Astrocyte of the spinal cord (primary cell): ENCODE data around the gene FAM161B.
A peak's percentile ranks its signal among the peaks of the same experiment; 100 is the strongest.

Experiments
- DNase-seq: peaks from one replicate; pipeline ENCODE4 v3.0.0; 2011; ENCODE audit warnings: low read depth, low spot score
- H3K4me3 ChIP-seq: 2 replicates; pipeline ENCODE4 v1.5.1; 2011; ENCODE audit warnings: low read depth, mild to moderate bottlenecking, low read length, moderate library complexity
- in situ Hi-C: cut with HindIII; loops from 2 replicates; pipeline ENCODE4 v1.10.0; 2017; ENCODE audit warnings: low sequenced_read_pairs
- TF ChIP-seq, protein P1 (sequence below): IDR thresholded peaks from 2 replicates; pipeline ENCODE4 v1.5.1; 2012; ENCODE audit warnings: low read depth, mild to moderate bottlenecking, low read length, inconsistent platforms

The FAM161B gene

DNA sequence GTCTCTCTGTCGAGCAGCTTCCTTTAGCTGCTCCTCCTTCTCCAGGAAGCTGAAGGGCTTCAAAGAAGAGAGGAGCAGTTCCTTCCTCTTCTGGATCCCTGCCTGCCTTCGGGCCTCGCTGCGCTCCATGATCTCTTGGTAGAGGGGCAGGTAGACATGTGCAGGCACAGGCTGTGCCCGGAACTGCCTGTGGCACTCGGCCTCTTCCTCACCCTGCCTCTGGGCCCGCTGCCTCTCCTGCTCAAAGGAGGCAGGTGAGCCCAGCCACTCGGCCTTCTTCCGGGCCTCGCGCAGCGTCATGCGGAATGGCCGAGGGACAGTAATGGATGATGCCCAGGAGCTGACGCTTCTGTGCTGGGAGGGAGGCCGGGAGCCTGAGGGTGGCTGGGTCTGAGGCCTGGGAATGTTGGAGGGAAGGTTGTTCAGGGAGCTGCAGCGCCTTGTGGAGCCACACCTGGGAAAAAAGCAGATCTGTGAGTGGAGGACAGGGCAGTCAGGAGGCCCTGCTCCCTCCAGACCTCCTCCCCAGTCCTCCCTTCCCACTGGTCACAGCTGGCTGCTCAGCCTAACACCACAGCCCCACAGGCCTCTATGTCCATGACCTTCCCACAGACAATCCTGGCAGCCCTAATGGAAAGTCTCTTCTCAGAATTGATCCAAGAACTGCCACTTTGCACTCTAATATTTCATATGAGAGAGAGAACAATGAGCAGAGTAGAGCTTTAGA lies 5.3 kb downstream of the FAM161B start:
- TF ChIP-seq, protein P1, sequence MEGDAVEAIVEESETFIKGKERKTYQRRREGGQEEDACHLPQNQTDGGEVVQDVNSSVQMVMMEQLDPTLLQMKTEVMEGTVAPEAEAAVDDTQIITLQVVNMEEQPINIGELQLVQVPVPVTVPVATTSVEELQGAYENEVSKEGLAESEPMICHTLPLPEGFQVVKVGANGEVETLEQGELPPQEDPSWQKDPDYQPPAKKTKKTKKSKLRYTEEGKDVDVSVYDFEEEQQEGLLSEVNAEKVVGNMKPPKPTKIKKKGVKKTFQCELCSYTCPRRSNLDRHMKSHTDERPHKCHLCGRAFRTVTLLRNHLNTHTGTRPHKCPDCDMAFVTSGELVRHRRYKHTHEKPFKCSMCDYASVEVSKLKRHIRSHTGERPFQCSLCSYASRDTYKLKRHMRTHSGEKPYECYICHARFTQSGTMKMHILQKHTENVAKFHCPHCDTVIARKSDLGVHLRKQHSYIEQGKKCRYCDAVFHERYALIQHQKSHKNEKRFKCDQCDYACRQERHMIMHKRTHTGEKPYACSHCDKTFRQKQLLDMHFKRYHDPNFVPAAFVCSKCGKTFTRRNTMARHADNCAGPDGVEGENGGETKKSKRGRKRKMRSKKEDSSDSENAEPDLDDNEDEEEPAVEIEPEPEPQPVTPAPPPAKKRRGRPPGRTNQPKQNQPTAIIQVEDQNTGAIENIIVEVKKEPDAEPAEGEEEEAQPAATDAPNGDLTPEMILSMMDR = no peak
- in situ Hi-C loops = no loop called here
- no peak overlapping the region for H3K4me3 ChIP-seq
- no peak for DNase-seq

DNA sequence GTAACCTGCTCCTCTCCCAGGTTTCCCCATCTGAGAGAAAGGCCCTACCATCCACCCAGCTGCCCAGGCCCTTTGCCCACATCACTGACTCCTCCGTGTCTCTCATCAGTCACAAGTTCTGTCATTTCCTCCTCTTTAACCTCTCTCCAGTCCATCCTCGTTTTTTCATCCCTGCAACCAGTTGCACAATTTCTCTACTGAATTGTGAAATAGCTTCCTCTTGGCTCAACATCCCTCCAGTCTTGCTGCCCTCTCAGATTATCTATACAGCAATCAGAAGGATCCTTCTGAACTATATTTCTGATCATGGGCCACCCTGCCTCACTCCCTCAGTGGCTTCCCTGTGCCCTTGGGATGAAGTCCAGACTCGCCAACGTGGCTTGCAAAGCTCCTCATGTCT lies 6.8 kb downstream of the FAM161B start:
- in situ Hi-C loops = no loop called here
- TF ChIP-seq, protein P1 = no peak
- DNase-seq = peak; percentile 16

DNA sequence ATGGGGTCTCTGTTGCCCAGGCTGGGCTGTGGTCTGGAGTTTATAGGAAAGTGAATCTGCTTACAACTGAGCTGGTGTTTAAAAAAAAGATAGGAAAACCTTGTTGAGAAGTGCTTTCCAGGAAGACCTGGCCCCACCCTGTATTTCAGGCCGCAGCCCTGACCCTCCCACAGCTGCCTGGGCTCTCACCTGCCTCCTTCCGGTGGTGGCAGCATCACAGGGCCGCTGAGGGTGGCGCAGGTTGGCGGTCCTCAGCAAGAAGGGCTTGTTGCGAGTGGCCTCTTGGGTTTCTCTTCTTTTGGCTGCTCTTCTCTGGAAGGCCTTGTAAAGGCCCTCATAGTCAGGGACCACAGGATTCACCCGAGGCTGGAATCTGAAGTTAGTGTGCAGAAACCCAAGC lies 7.7 kb downstream of the FAM161B start:
- no peak overlapping the region for H3K4me3 ChIP-seq
- in situ Hi-C loops = no loop called here
- DNase-seq = no peak
- TF ChIP-seq, protein P1 = no peak

More for the DNA sequence above, 6.8 kb downstream of the FAM161B start:
- no peak overlapping the region for H3K4me3 ChIP-seq

DNA sequence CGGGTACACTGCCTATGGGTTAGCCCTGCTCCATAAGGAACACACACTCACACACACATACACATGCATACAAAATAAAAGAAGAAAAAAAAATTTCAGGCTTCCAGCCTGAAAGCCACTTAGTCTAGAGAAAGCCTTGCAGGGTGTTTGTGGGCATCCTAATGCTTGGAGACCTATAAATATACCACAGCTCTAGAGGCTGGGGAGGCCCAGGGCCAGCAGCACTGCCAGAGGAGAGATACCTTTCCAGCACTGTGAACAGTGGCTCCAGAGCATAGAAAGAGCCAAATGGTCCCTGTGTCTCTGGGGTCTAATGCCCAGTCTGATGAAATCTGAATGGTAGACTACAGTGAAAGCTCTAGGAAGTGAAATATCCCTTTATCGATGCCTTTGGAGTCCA lies 12.9 kb downstream of the FAM161B start:
- in situ Hi-C loops = no loop called here

DNA sequence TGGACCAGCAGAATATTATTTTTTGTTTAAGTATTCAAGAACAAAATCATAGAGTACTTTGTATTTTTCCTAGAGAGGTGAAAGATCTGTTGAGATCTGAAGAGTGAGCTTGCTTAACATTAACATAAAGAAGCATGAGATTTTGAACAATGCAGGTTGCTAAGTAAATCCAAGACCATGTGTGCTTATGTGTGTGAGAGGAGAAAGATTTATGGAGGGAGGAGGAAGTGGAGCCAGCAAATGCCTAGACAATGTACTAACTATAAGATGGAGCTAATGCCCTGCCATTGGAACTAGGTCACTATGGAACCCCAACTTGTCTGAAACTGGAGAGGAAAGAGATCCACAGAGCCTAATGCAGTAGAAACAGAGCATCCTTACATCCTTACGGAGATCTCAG lies 13.3 kb downstream of the FAM161B start:
- in situ Hi-C loops = no loop called here
- TF ChIP-seq, protein P1 = no peak
- no peak for DNase-seq

More for the DNA sequence above, 12.9 kb downstream of the FAM161B start:
- H3K4me3 ChIP-seq = no peak overlapping the region
- TF ChIP-seq, protein P1 = no peak
- no peak for DNase-seq

DNA sequence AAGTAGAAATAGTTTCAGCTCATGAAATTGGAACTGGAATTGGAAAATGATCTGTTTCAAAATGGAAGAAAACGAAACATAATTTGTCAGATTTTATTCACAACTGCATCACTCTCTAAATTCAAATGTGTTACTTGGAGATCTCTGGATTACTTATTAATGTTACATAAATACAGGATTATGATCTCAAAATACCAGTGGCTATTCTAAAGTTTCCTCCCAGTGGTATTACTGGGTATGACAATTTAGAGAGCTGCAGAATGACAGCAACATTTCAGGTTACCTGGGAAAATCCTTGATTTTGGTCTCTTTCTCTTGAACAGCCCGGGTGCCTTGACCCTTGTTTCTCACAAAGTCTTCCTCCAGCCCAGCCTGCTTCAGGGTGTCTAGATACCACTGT lies 14.2 kb downstream of the FAM161B start:
- peak; percentile 9 for DNase-seq
- TF ChIP-seq, protein P1 = peak; percentile 24
- H3K4me3 ChIP-seq = no peak overlapping the region
- in situ Hi-C loops = no loop called here

More for the DNA sequence above, 13.3 kb downstream of the FAM161B start:
- H3K4me3 ChIP-seq = no peak overlapping the region
